NCI-H1694 (cell line): ENCODE data around the gene CASK.
"Not testable (repeated sequence)": the region's sequence is repeated elsewhere in the genome, so short reads cannot be mapped to it uniquely, and the experiment has no call there.

Experiments used
- DNase-seq: peaks from one replicate; lab custom pipeline; 2025; lab: John Stamatoyannopoulos, UW

The CASK gene

GRCh38 chrX:41629539-41629938, 293.8 kb downstream of the CASK start:
- no peak for DNase-seq

- DNase-seq = no peak
Measured at GRCh38 chrX:41621222-41621723, 302.1 kb downstream of the CASK start.

- DNase-seq = no peak
Measured at GRCh38 chrX:41619221-41619620, 304.1 kb downstream of the CASK start.

- DNase-seq = no peak
Measured at GRCh38 chrX:41616935-41617334, 306.4 kb downstream of the CASK start.

GRCh38 chrX:41616255-41616654, 307.1 kb downstream of the CASK start:
- no peak for DNase-seq

GRCh38 chrX:41608244-41608643, 315.1 kb downstream of the CASK start:
- DNase-seq = no peak

GRCh38 chrX:41607264-41607832, 316.0 kb downstream of the CASK start:
- DNase-seq = no peak

GRCh38 chrX:41606057-41606456, 317.3 kb downstream of the CASK start:
- DNase-seq = not testable (repeated sequence)

GRCh38 chrX:41604766-41605543, 318.4 kb downstream of the CASK start:
- no peak for DNase-seq

GRCh38 chrX:41604177-41604576, 319.2 kb downstream of the CASK start:
- DNase-seq = no peak

- DNase-seq = peak; percentile 27
Measured at GRCh38 chrX:41603596-41603995, 319.8 kb downstream of the CASK start.

GRCh38 chrX:41602816-41603345, 320.5 kb downstream of the CASK start:
- no peak for DNase-seq

GRCh38 chrX:41600291-41600690, 323.1 kb downstream of the CASK start:
- no peak for DNase-seq

- no peak for DNase-seq
Measured at GRCh38 chrX:41599507-41599906, 323.8 kb downstream of the CASK start.

- DNase-seq = no peak
Measured at GRCh38 chrX:41596596-41596995, 326.8 kb downstream of the CASK start.

GRCh38 chrX:41594634-41595033, 328.7 kb downstream of the CASK start:
- no peak for DNase-seq

GRCh38 chrX:41591906-41592305, 331.4 kb downstream of the CASK start:
- DNase-seq = no peak

GRCh38 chrX:41590641-41591040, 332.7 kb downstream of the CASK start:
- DNase-seq = no peak

- no peak for DNase-seq
Measured at GRCh38 chrX:41589634-41590270, 333.6 kb downstream of the CASK start.

GRCh38 chrX:41588271-41588670, 335.1 kb downstream of the CASK start:
- no peak for DNase-seq

GRCh38 chrX:41580423-41581064, 342.8 kb downstream of the CASK start:
- DNase-seq = no peak

GRCh38 chrX:41563876-41564275, 359.5 kb downstream of the CASK start:
- no peak for DNase-seq
